SHP77 treated with DMSO at 0.1 percent for 48 hours (cell line): Measurements from ENCODE around the gene MAFG.

Experiments used
- DNase-seq: peaks from one replicate; lab custom pipeline; 2025; lab: John Stamatoyannopoulos, UW

MAFG gene

GRCh38 chr17:81868674-81869220 lies 58.8 kb downstream of the MAFG start:
- DNase-seq, result peak; percentile 25
